Measurements from ENCODE around the gene NBEAL2.

NBEAL2 gene

GRCh38 chr3:46946416-46946815 lies 33.0 kb upstream of the NBEAL2 start:
- DNase-seq (ENCODE audit: low spot score) = no peak
- TF ChIP-seq, protein P1, sequence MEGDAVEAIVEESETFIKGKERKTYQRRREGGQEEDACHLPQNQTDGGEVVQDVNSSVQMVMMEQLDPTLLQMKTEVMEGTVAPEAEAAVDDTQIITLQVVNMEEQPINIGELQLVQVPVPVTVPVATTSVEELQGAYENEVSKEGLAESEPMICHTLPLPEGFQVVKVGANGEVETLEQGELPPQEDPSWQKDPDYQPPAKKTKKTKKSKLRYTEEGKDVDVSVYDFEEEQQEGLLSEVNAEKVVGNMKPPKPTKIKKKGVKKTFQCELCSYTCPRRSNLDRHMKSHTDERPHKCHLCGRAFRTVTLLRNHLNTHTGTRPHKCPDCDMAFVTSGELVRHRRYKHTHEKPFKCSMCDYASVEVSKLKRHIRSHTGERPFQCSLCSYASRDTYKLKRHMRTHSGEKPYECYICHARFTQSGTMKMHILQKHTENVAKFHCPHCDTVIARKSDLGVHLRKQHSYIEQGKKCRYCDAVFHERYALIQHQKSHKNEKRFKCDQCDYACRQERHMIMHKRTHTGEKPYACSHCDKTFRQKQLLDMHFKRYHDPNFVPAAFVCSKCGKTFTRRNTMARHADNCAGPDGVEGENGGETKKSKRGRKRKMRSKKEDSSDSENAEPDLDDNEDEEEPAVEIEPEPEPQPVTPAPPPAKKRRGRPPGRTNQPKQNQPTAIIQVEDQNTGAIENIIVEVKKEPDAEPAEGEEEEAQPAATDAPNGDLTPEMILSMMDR (IDR thresholded peaks at IDR 0.05; ENCODE audit: extremely low read depth, insufficient read depth, missing control alignments) = no peak
- in situ Hi-C loops (cut with MboI; ENCODE audit: low pct_unique_long_range_greater_than_20kb, low sequenced_read_pairs, unreplicated experiment) = no loop called here

GRCh38 chr3:46946856-46947545 lies 32.5 kb upstream of the NBEAL2 start:
- no peak for DNase-seq (ENCODE audit: low spot score)
- in situ Hi-C loops (cut with MboI; ENCODE audit: low pct_unique_long_range_greater_than_20kb, low sequenced_read_pairs, unreplicated experiment) = no loop called here
- TF ChIP-seq, protein P1 (IDR thresholded peaks at IDR 0.05; ENCODE audit: extremely low read depth, insufficient read depth, missing control alignments) = no peak

- in situ Hi-C loops (cut with MboI; ENCODE audit: low pct_unique_long_range_greater_than_20kb, low sequenced_read_pairs, unreplicated experiment) = no loop called here
- no peak for DNase-seq (ENCODE audit: low spot score)
- TF ChIP-seq, protein P1 (IDR thresholded peaks at IDR 0.05; ENCODE audit: extremely low read depth, insufficient read depth, missing control alignments) = no peak
Measured at GRCh38 chr3:46947546-46947901, 31.9 kb upstream of the NBEAL2 start.

GRCh38 chr3:46947981-46948791 lies 31.3 kb upstream of the NBEAL2 start:
- in situ Hi-C loops (cut with MboI; ENCODE audit: low pct_unique_long_range_greater_than_20kb, low sequenced_read_pairs, unreplicated experiment) = no loop called here
- TF ChIP-seq, protein P1 (IDR thresholded peaks at IDR 0.05; ENCODE audit: extremely low read depth, insufficient read depth, missing control alignments) = no peak
- DNase-seq (ENCODE audit: low spot score) = no peak

DNA sequence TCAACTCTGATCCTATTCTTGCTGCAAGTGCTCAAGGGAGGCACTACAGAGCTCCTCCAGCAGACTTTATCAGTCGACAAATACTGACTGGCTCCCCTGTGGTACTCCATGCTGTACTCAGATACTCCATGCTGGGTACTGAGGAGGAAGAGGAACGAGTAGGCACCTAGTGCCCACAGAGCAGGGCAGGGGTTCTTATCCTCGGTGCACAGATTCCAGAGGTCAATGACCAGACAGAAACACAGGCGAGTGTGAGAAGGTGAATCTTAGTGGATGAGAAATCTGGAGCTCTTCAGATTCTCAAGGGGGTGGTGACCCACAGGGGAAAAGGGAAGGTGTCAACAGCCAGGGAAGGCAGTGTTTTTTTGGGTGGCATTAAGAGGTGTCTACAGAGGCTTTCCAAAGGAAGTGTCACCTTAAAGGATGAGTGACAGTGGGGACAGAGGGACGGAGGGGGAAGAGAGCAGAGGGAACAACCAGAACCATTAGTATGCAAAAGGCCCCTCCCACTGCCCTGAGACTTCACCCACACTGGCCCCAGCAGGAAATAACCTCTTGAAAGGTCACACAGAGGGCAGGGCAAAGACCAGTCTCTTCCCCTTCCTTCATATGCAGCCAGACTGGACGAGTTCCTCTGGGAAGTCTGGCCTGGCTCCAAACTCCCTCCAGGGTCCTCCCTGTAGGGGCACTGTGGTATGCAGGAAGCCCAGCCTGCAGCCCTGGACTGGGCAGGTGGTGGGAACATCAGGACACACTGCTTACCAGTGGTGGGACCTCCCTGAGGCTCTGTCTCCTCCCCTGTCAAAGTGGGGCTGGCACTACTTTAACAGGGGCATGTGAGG lies 30.4 kb upstream of the NBEAL2 start:
- TF ChIP-seq, protein P1 (IDR thresholded peaks at IDR 0.05; ENCODE audit: extremely low read depth, insufficient read depth, missing control alignments) = no peak
- in situ Hi-C loops (cut with MboI; ENCODE audit: low pct_unique_long_range_greater_than_20kb, low sequenced_read_pairs, unreplicated experiment) = no loop called here
- no peak for DNase-seq (ENCODE audit: low spot score)

GRCh38 chr3:46950177-46950576 lies 29.3 kb upstream of the NBEAL2 start:
- in situ Hi-C loops (cut with MboI; ENCODE audit: low pct_unique_long_range_greater_than_20kb, low sequenced_read_pairs, unreplicated experiment) = no loop called here
- no peak for DNase-seq (ENCODE audit: low spot score)
- TF ChIP-seq, protein P1 (IDR thresholded peaks at IDR 0.05; ENCODE audit: extremely low read depth, insufficient read depth, missing control alignments) = no peak

Measured in GM13977 (cell line).